Measurements from ENCODE around the gene RPS21. TPM values are rescaled to one million over a fixed set of nuclear protein-coding genes. Genes with fewer than 3 reads are reported as not detected.

RPS21 gene
- total and polyA plus RNA-seq, 2 of the 13 experiments (the other 11 are each of a cell fraction or from before 2014, with no cell fraction given), result 2,647 to 11,063 TPM

GRCh38 chr20:62387219-62387913 lies 463 bp downstream of the RPS21 start (continued):
- TF ChIP-seq, protein P1, sequence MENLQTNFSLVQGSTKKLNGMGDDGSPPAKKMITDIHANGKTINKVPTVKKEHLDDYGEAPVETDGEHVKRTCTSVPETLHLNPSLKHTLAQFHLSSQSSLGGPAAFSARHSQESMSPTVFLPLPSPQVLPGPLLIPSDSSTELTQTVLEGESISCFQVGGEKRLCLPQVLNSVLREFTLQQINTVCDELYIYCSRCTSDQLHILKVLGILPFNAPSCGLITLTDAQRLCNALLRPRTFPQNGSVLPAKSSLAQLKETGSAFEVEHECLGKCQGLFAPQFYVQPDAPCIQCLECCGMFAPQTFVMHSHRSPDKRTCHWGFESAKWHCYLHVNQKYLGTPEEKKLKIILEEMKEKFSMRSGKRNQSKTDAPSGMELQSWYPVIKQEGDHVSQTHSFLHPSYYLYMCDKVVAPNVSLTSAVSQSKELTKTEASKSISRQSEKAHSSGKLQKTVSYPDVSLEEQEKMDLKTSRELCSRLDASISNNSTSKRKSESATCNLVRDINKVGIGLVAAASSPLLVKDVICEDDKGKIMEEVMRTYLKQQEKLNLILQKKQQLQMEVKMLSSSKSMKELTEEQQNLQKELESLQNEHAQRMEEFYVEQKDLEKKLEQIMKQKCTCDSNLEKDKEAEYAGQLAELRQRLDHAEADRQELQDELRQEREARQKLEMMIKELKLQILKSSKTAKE (CRISPR knock-in tag; IDR thresholded peaks at IDR 0.05; ENCODE audit: borderline replicate concordance), result peak; percentile 30; the same call in 1 of the 2 replicates
- TF ChIP-seq ZNF207 (IDR thresholded peaks at IDR 0.05; ENCODE audit: borderline replicate concordance), result no peak
- TF ChIP-seq ZNF747 (CRISPR knock-in tag; IDR thresholded peaks at IDR 0.05; ENCODE audit: borderline replicate concordance), result 0 out of 2 replicates have a peak, but pooled peaks have one; percentile 60
- peak; percentile 26; the same call in 1 of the 2 replicates for TF ChIP-seq HIVEP1 (CRISPR knock-in tag; IDR thresholded peaks at IDR 0.05)
- TF ChIP-seq NFRKB (IDR thresholded peaks at IDR 0.05), result no peak
- TF ChIP-seq GLI4 (CRISPR knock-in tag; IDR thresholded peaks at IDR 0.05; ENCODE audit: borderline replicate concordance), result 0 out of 2 replicates have a peak, but pooled peaks have one; percentile 47
- TF ChIP-seq, protein P2, sequence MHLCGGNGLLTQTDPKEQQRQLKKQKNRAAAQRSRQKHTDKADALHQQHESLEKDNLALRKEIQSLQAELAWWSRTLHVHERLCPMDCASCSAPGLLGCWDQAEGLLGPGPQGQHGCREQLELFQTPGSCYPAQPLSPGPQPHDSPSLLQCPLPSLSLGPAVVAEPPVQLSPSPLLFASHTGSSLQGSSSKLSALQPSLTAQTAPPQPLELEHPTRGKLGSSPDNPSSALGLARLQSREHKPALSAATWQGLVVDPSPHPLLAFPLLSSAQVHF (CRISPR knock-in tag; IDR thresholded peaks at IDR 0.05), result no peak; the same call in 1 of the 2 replicates
- 0 out of 2 replicates have a peak, but pooled peaks have one; percentile 1 for TF ChIP-seq ZBTB39 (CRISPR knock-in tag; IDR thresholded peaks at IDR 0.05)
- TF ChIP-seq GTF3A (CRISPR knock-in tag; conservative IDR thresholded peaks at IDR 0.05), result no peak
- TF ChIP-seq ZNF274 (CRISPR knock-in tag; IDR thresholded peaks at IDR 0.05), result 0 out of 2 replicates have a peak, but pooled peaks have one; percentile 22
- peak; percentile 97 for TF ChIP-seq NR2C2 (CRISPR knock-in tag; IDR thresholded peaks at IDR 0.05; ENCODE audit: borderline replicate concordance)
- TF ChIP-seq ATF7 (IDR thresholded peaks at IDR 0.05), result no peak
- peak; percentile 28; the same call in 1 of the 2 replicates for TF ChIP-seq ATF7 (CRISPR knock-in tag; IDR thresholded peaks at IDR 0.05)
- TF ChIP-seq ZC3H13 (CRISPR knock-in tag; IDR thresholded peaks at IDR 0.05), result 0 out of 2 replicates have a peak, but pooled peaks have one; percentile 25
- TF ChIP-seq ZSCAN21 (CRISPR knock-in tag; IDR thresholded peaks at IDR 0.05; ENCODE audit: borderline replicate concordance), result peak; percentile 15; the same call in 1 of the 2 replicates
- TF ChIP-seq DPF2 (CRISPR knock-in tag; IDR thresholded peaks at IDR 0.05; ENCODE audit: borderline replicate concordance, low read depth), result 0 out of 2 replicates have a peak, but pooled peaks have one; percentile 19
- TF ChIP-seq SMAD1 (CRISPR knock-in tag; IDR thresholded peaks at IDR 0.05; ENCODE audit: borderline replicate concordance, low read depth), result peak; percentile 6; the same call in 1 of the 2 replicates
- TF ChIP-seq ZNF790 (CRISPR knock-in tag; IDR thresholded peaks at IDR 0.05; ENCODE audit: borderline replicate concordance), result peak; percentile 21; the same call in 1 of the 2 replicates
- TF ChIP-seq MXI1 (IDR thresholded peaks at IDR 0.05; ENCODE audit: borderline replicate concordance, low read depth, low read length), result no peak
- TF ChIP-seq, protein P3, sequence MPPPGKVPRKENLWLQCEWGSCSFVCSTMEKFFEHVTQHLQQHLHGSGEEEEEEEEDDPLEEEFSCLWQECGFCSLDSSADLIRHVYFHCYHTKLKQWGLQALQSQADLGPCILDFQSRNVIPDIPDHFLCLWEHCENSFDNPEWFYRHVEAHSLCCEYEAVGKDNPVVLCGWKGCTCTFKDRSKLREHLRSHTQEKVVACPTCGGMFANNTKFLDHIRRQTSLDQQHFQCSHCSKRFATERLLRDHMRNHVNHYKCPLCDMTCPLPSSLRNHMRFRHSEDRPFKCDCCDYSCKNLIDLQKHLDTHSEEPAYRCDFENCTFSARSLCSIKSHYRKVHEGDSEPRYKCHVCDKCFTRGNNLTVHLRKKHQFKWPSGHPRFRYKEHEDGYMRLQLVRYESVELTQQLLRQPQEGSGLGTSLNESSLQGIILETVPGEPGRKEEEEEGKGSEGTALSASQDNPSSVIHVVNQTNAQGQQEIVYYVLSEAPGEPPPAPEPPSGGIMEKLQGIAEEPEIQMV (CRISPR knock-in tag; IDR thresholded peaks at IDR 0.05; ENCODE audit: low read depth), result peak; percentile 58; the same call in 1 of the 2 replicates
- TF ChIP-seq ZNF749 (CRISPR knock-in tag; IDR thresholded peaks at IDR 0.05; ENCODE audit: borderline replicate concordance), result peak; percentile 66; the same call in 1 of the 2 replicates
- TF ChIP-seq KDM5A (IDR thresholded peaks at IDR 0.05; ENCODE audit: borderline replicate concordance, low read length), result 0 out of 2 replicates have a peak, but pooled peaks have one; percentile 1

All from HepG2 (cell line).